Measurements from ENCODE around the gene CIAPIN1.

DNA sequence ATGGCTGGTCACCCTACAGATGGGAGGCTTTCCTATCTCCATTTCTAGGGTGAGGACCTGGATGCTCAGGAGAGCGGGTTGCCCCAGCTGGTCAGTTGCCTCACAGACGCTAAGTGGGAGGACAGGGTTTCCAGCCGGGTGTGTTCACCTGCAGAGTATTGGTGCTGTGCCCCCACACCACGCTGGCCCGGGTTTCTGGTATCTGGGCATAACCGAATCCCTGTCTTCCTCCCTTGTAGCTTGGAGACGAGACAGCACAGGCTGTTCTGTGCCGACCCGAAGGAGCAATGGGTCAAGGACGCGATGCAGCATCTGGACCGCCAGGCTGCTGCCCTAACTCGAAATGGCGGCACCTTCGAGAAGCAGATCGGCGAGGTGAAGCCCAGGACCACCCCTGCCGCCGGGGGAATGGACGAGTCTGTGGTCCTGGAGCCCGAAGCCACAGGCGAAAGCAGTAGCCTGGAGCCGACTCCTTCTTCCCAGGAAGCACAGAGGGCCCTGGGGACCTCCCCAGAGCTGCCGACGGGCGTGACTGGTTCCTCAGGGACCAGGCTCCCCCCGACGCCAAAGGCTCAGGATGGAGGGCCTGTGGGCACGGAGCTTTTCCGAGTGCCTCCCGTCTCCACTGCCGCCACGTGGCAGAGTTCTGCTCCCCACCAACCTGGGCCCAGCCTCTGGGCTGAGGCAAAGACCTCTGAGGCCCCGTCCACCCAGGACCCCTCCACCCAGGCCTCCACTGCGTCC is 65.2 kb downstream of the CIAPIN1 start:
- TF ChIP-seq, protein P1, sequence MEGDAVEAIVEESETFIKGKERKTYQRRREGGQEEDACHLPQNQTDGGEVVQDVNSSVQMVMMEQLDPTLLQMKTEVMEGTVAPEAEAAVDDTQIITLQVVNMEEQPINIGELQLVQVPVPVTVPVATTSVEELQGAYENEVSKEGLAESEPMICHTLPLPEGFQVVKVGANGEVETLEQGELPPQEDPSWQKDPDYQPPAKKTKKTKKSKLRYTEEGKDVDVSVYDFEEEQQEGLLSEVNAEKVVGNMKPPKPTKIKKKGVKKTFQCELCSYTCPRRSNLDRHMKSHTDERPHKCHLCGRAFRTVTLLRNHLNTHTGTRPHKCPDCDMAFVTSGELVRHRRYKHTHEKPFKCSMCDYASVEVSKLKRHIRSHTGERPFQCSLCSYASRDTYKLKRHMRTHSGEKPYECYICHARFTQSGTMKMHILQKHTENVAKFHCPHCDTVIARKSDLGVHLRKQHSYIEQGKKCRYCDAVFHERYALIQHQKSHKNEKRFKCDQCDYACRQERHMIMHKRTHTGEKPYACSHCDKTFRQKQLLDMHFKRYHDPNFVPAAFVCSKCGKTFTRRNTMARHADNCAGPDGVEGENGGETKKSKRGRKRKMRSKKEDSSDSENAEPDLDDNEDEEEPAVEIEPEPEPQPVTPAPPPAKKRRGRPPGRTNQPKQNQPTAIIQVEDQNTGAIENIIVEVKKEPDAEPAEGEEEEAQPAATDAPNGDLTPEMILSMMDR (IDR thresholded peaks at IDR 0.05), result no peak
- TF ChIP-seq EP300 (IDR thresholded peaks at IDR 0.05) (no peak), POLR2AphosphoS5 (IDR thresholded peaks at IDR 0.05) (no peak)
